ENCODE measurements around the gene AKAP6.
"Not testable (repeated sequence)": the region's sequence is repeated elsewhere in the genome, so short reads cannot be mapped to it uniquely, and the experiment has no call there.

The AKAP6 gene

GRCh38 chr14:32450919-32451675 lies 122.0 kb downstream of the AKAP6 start:
- DNase-seq = no peak

GRCh38 chr14:32453857-32454810 lies 125.0 kb downstream of the AKAP6 start:
- DNase-seq = no peak

GRCh38 chr14:32457213-32457920 lies 128.3 kb downstream of the AKAP6 start:
- no peak for DNase-seq

- DNase-seq = no peak
These were observed 129.6 kb downstream of the AKAP6 start for GRCh38 chr14:32458720-32459119.

GRCh38 chr14:32460267-32460666 lies 131.2 kb downstream of the AKAP6 start:
- no peak for DNase-seq

DNA sequence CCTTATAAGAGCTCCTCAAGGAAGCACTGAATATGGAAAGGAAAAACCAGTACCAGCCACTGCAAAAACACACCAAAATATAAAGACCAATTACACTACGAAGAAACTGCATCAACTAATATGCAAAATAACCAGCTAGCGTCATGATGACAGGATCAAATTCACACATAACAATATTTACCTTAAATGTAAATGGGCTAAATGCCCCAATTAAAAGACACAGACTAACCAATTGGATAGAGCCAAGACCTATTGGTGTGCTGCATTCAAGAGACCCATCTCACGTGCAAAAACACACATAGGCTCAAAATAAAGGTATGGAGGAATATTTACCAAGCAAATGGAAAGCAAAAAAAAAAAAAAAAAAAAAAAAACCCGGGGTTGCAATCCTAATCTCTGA lies 133.5 kb downstream of the AKAP6 start:
- DNase-seq = not testable (repeated sequence)

- no peak for DNase-seq
These were observed 139.9 kb downstream of the AKAP6 start for GRCh38 chr14:32468955-32469354.

DNA sequence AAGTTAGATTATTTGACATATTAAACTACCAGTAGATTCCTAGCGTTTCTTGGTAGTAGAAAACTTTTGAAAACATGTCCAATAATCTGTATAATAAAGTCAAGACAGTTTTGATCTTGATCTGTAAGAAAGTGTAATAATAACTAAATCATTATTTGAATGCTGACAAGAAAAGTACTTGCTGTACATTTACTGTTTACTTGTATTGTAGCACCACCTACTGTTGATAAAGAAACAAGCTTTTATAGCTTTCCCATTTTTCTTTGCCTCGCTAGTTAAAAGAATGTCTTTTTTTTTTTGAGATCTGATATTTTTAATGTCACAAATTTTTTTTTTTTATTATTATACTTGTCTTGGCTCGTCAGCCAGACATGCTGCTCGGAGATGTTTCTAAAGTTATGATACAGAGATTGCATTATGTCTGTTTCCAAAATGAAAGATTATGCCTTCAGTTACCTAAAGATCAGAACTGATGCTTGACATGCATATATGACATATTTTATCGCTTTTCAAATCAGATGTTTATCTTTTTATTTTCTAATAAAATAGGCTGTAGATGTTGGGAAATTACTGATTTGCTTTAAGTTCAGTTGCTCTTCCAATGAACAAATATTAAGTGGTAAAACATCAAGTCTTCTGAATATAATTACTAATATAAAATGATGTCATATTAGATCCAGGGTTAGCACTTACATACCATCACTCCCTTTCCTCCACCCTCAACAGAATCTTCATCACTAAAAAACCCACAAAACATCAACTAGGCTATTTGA lies 140.5 kb downstream of the AKAP6 start:
- no peak for DNase-seq

DNA sequence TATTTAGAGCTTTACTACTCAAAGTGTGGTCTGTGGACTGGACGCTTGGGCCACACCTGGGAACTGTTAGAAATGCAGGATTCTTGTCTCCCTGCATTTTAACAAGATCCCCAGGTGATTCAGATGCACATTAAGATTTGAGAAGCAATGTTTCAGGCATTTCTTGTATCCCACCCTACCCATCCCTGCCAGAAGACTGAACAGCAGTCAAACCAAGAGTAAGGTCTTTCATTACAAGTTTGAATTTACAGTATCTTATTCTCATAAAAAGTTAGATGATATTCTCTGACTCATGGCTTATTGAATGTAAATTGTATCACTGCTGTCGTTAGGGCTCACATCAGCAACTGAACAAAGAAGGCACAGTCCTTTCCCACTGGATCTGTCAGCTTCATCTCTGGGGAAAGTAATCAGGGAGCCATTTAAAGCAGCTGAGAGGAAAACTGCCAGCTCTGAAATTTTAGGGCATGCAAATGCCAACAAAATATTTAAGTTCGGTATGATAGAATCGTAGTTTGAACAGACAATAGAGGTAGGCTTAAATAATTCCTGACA lies 141.1 kb downstream of the AKAP6 start:
- no peak for DNase-seq

- no peak for DNase-seq
These were observed 142.1 kb downstream of the AKAP6 start for GRCh38 chr14:32471181-32471580.

- DNase-seq = no peak
These were observed 143.0 kb downstream of the AKAP6 start for GRCh38 chr14:32472076-32472475.

DNA sequence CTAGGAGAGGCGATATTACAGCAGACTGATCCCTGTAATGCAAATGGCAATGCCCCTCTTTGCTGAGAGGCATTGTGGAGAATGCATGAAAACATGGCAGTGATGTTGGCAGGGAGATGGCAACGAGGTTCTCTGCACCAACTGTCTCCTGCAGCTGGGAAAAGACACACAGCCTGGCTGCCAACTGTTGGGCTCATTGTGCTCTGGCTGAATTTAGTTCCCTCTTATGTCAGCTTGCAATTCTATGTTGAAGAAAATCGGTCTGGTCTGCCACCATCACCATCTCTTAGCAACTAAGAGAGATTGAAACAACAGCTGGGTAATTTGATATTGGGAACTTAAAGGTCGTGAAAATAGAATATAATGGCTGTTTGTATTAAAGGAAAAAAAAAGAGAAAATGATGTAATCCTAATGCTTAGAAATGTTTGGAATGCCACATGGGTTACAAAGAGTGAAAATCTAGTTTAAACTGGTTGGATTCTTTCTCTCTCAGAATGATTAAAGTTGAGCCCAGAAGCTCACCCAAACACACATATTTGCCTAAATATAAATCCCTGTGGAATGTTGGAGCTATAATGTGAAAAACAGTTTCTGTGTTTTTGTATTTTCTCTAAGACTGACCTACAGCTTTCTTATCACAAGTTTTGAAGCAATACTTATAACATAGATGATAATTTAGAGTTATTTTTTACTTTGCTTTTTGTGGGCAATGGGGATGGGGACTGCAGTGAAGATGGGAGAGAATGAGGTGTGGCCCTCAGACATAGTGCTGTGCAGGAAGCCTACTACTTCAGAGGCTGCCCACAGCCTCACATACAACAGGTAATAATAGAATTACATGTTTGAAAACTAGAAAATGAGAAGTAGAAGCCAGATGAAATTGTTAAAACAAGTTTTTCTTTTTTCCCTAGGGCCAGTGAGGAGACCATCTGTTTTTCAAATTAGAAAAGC lies 143.7 kb downstream of the AKAP6 start:
- no peak for DNase-seq

- DNase-seq = no peak
These were observed 144.4 kb downstream of the AKAP6 start for GRCh38 chr14:32473464-32473855.

DNA sequence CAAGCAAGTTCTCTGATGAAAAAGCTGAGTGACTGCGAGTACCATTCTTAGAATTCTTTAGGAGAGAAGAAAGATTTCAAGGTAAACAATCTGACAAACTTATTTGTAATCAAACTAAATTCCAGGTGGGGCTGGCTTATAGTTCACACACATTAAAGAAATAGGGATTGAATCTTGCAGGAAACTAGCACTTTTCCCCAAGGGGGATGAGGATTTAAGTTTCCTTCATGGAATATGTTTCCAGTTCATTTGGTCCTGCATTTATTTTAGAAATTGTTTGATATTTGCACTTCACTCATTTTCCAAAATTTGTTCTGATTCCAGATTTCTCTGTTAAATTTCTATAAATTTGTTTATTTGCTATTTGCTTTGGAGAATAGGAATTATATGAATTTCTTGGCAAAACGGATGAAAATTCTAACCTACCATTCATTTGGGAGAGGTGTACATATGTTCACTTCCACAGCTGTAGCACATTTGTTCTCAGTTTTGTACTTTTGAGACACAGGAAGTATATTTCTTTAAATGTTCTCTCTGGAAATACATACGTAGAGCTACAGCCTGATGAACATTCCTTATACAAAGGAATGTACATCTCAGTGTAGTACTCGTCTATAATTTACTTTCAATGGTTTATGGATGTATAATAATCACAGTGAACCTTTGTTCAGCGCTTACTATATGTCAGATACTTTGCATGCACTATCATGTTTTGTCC lies 145.5 kb downstream of the AKAP6 start:
- DNase-seq = no peak

- DNase-seq = no peak
These were observed 147.4 kb downstream of the AKAP6 start for GRCh38 chr14:32476532-32476931.

- no peak for DNase-seq
These were observed 148.3 kb downstream of the AKAP6 start for GRCh38 chr14:32477396-32477795.

DNA sequence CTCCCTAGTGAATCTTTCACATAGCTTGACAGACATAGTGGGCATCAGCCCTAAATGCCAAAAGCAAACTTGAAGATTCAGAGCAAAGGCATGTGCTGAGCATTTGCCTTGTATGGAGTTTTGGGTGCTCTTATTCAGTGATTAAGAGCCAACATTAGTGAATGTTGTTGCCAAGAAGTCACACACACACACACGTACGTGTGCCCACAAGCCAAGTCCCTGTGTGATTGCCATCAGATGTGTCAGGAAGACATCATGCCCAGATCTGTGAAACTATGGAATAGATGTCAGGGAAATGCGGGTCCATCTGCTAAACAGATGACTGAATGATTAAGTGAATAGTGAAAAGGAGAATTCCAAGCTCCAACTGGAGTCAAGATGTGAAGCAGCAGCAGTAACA lies 149.0 kb downstream of the AKAP6 start:
- no peak for DNase-seq

DNA sequence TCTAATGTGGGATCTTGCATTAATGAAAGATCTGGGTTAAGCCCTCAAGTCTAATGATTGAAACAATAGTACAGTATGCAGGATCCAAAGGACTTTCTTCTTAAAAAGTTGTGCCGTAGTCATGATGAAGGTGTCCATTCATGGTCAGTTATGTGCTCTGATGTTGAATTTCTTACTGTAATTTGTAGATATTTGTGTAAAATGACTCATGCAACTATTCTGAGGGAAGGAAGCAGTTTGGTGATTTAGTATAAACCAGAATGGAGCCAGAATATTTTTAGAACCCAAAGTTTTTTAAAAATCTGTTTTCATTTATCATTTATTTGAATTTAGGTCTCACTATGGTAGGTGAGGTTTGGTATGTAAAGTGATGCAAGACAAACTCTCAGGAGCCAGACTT lies 151.2 kb downstream of the AKAP6 start:
- no peak for DNase-seq

- no peak for DNase-seq
These were observed 152.6 kb downstream of the AKAP6 start for GRCh38 chr14:32481707-32482106.

DNA sequence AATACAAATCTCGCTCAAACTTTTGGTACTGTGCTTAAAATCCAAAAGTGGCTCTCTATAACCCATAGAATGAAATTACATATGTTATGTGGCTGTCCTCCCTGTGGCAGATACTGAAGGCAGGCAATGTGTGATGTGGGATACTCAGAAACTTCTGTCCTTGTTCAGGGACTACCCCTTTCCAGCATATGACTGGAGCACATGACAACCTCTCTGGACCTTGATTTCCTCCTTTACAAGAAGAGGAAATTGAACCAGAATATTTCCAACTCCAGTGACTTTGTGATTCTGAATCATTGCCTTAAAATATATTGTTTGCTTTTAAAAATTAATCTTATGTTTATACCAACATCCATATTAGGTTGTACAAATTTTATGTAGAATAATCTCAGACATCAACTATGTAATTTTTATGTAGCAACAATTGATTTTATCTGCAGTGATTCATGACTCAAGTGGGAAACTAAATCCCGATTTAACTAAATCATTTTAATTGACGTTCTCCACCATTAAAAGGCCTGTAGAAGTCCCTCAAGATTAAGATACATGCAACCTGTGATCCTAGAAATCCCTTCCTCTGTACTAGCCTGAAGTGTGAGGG lies 162.4 kb downstream of the AKAP6 start:
- DNase-seq = no peak

Measured in activated naive CD4-positive, alpha-beta T cell treated with Interleukin-2 at 50 U/mL for 16 hours (primary cell).